ENCODE data around the gene GAPVD1.

GRCh38 chr9:125239631-125240597, 21.7 kb upstream of the GAPVD1 start:
- TF ChIP-seq POLR2AphosphoS5 (IDR thresholded peaks at IDR 0.05; ENCODE audit: low read depth, low read length) (no peak), POLR2A (IDR thresholded peaks at IDR 0.05; ENCODE audit: low read depth, low read length) (no peak)

Measured in GM12892 (cell line).